ENCODE results near the gene PLA2G4D. TPM values are rescaled to one million over a fixed set of nuclear protein-coding genes. Genes with fewer than 3 reads are reported as not detected.

Gene PLA2G4D
- total and polyA plus RNA-seq, 2 donors = 0.03 TPM; not detected in 1

GRCh38 chr15:42018306-42019224 lies 75.8 kb downstream of the PLA2G4D start:
- Histone ChIP-seq H3K4me3 (ENCODE audit: low read depth, low read length) (no peak overlapping the region), H3K27ac (ENCODE audit: low read depth) (no peak overlapping the region), H3K36me3 (ENCODE audit: insufficient read depth) (no peaks in the 10 kb centered on the region), H3K4me1 (ENCODE audit: insufficient read depth) (no peaks in the 10 kb centered on the region)
- no peak for DNase-seq (ENCODE audit: extremely low spot score)
- 42% methylated on average over 6 of the region's 6 CpGs for WGBS

Other genes starting within 250 kb of the PLA2G4D start
- 1.7 TPM for gene SPTBN5, start 200.5 kb downstream of the PLA2G4D start, total RNA-seq
- gene SPTBN5, start 200.5 kb downstream of the PLA2G4D start, polyA plus RNA-seq = 2.0 TPM
- gene EHD4, start 122.0 kb downstream of the PLA2G4D start, total RNA-seq = 17.0 TPM
- gene EHD4, start 122.0 kb downstream of the PLA2G4D start, polyA plus RNA-seq = 14.4 TPM
- gene PLA2G4E, start 73.5 kb downstream of the PLA2G4D start, total RNA-seq = not detected
- gene PLA2G4E, start 73.5 kb downstream of the PLA2G4D start, polyA plus RNA-seq = 0.03 TPM
- 3.1 TPM for gene PLA2G4F, start 62.1 kb upstream of the PLA2G4D start, total RNA-seq
- 2.7 TPM for gene PLA2G4F, start 62.1 kb upstream of the PLA2G4D start, polyA plus RNA-seq
- 57.3 TPM for gene VPS39, start 113.7 kb upstream of the PLA2G4D start, total RNA-seq
- gene VPS39, start 113.7 kb upstream of the PLA2G4D start, polyA plus RNA-seq = 43.8 TPM
- 39.3 TPM for gene GANC, start 178.6 kb upstream of the PLA2G4D start, total RNA-seq
- 12.2 TPM for gene GANC, start 178.6 kb upstream of the PLA2G4D start, polyA plus RNA-seq
- 100.0 TPM for gene TMEM87A, start 178.9 kb upstream of the PLA2G4D start, total RNA-seq
- gene TMEM87A, start 178.9 kb upstream of the PLA2G4D start, polyA plus RNA-seq = 35.9 TPM